D721Med (cell line): Measurements from ENCODE around the gene FLT1.

Experiments used
- DNase-seq: peaks from one replicate; pipeline ENCODE4 v3.0.0; 2011; ENCODE audit warnings: low spot score; ENCODE audit not compliant: insufficient read length
- FAIRE-seq: peaks from 2 replicates; lab custom pipeline; 2011; peaks lifted over from hg19 to GRCh38; lab: Jason Lieb, UNC
- CTCF ChIP-seq: IDR thresholded peaks from 2 replicates; pipeline ENCODE4 v1.5.1; 2012; ENCODE audit warnings: mild to moderate bottlenecking, control low read depth; ENCODE audit not compliant: insufficient read depth; ENCODE audit errors: missing control alignments

The FLT1 gene

GRCh38 chr13:28349907-28350654 lies 144.8 kb downstream of the FLT1 start:
- TF ChIP-seq CTCF: no peak
- FAIRE-seq: no peak
- no peak for DNase-seq

- DNase-seq (no peak), FAIRE-seq (no peak)
- no peak for TF ChIP-seq CTCF
Observed at GRCh38 chr13:28349371-28349770, 145.6 kb downstream of the FLT1 start.

- FAIRE-seq (no peak), DNase-seq (no peak)
- TF ChIP-seq CTCF: no peak
Observed at GRCh38 chr13:28347456-28348371, 147.2 kb downstream of the FLT1 start.

GRCh38 chr13:28346154-28346553 lies 148.8 kb downstream of the FLT1 start:
- DNase-seq (no peak), FAIRE-seq (no peak)
- TF ChIP-seq CTCF: no peak

- no peak for TF ChIP-seq CTCF
- DNase-seq (no peak), FAIRE-seq (no peak)
Observed at GRCh38 chr13:28344163-28344562, 150.8 kb downstream of the FLT1 start.

- no peak for DNase-seq
- FAIRE-seq: no peak
- no peak for TF ChIP-seq CTCF
Observed at GRCh38 chr13:28342251-28342650, 152.7 kb downstream of the FLT1 start.

GRCh38 chr13:28340272-28340793 lies 154.6 kb downstream of the FLT1 start:
- no peak for DNase-seq
- no peak for FAIRE-seq
- TF ChIP-seq CTCF: no peak
